B cell (primary cell): ENCODE results near the gene WNK2. TPM values are rescaled to one million over a fixed set of nuclear protein-coding genes. Genes with fewer than 3 reads are reported as not detected.

Experiments
- ATAC-seq: fragments of 200-7000 bp; cut with Tn5 transposase; one replicate; pipeline ENCODE4 v1.10.0; 2021; ENCODE audit warnings: low read depth, mild to moderate bottlenecking, moderate number of reproducible peaks, moderate library complexity
- CTCF ChIA-PET: fragments of 350-600 bp; sonication (Branson Sonifier 250); formaldehyde crosslinking; loops from one replicate; lab custom pipeline; 2021; ENCODE audit warnings: antibody characterized with exemption, inconsistent platforms; lab: Charles Lee
- POLR2A ChIA-PET: fragments of 350-600 bp; sonication (Branson Sonifier 250); formaldehyde crosslinking; loops from one replicate; lab custom pipeline; 2021; ENCODE audit warnings: antibody characterized with exemption; lab: Charles Lee
- DNase-seq: peaks from one replicate; pipeline ENCODE4 v3.0.0; 2013
- H2AFZ ChIP-seq: 2 replicates; pipeline ENCODE4 v1.6.1; 2012; ENCODE audit warnings: mild to moderate bottlenecking, low read depth, low read length; ENCODE audit not compliant: insufficient read depth, poor library complexity, severe bottlenecking
- H3K27ac ChIP-seq, 2 donors: 1 replicate in 1 of 2; 2 replicates in 1 of 2; pipeline ENCODE4 v1.5.1; 2012 to 2013; ENCODE audit warnings: low read length in 2 of 2, mild to moderate bottlenecking in 2 of 2, moderate library complexity in 1 of 2
- H3K27me3 ChIP-seq, 4 experiments: fragments of 200-600 bp in 1 of 4; sonication (generic) in 1 of 4; replicated peaks in 1 of 4; 1 replicate in 2 of 4; 2 replicates in 2 of 4; pipeline versions ENCODE4 v1.6.1 to v1.7.0; 2013 to 2016; ENCODE audit warnings: low read length in 3 of 4, mild to moderate bottlenecking in 2 of 4, mixed read lengths in 1 of 4, moderate library complexity in 1 of 4; ENCODE audit not compliant: insufficient read depth in 4 of 4, control insufficient read depth in 3 of 4; ENCODE audit errors: control extremely low read depth in 1 of 4
- H3K36me3 ChIP-seq, 2 experiments: replicated peaks in 1 of 2; 1 replicate in 1 of 2; 2 replicates in 1 of 2; pipeline versions ENCODE4 v1.6.1 to v1.7.1; 2013; ENCODE audit warnings: low read length in 1 of 2; ENCODE audit not compliant: insufficient read depth in 2 of 2, control insufficient read depth in 1 of 2; ENCODE audit errors: control extremely low read depth in 1 of 2, extremely low read depth in 1 of 2
- H3K4me1 ChIP-seq, 2 donors: fragments of 200-600 bp in 1 of 2; sonication (generic) in 1 of 2; 1 replicate in 1 of 2; 2 replicates in 1 of 2; pipeline versions ENCODE4 v1.5.1 to v1.6.1; 2013 to 2017; ENCODE audit warnings: low read length in 2 of 2; ENCODE audit not compliant: control insufficient read depth in 2 of 2, insufficient read depth in 2 of 2
- H3K4me2 ChIP-seq: replicated peaks from 2 replicates; pipeline ENCODE3; 2012; ENCODE audit warnings: mild to moderate bottlenecking, low read depth, low read length; ENCODE audit not compliant: poor library complexity, severe bottlenecking
- H3K4me3 ChIP-seq, 5 experiments: fragments of 200-600 bp in 1 of 5; sonication (generic) in 1 of 5; 1 replicate in 3 of 5; 2 replicates in 2 of 5; pipeline versions ENCODE4 v1.5.1 to v1.7.0; 2011 to 2016; ENCODE audit warnings: low read length in 4 of 5, mild to moderate bottlenecking in 4 of 5, low read depth in 2 of 5, control low read depth in 1 of 5, moderate library complexity in 1 of 5; ENCODE audit not compliant: insufficient read depth in 1 of 5; ENCODE audit errors: control extremely low read depth in 1 of 5, extremely low read depth in 1 of 5
- H3K79me2 ChIP-seq: fragments of 200-600 bp; sonication (generic); one replicate; pipeline ENCODE4 v1.6.0; 2016; ENCODE audit warnings: low read length; ENCODE audit not compliant: control insufficient read depth, insufficient read depth
- H3K9ac ChIP-seq: fragments of 200-600 bp; sonication (generic); 2 replicates; pipeline ENCODE4 v1.6.1; 2017; ENCODE audit warnings: mild to moderate bottlenecking, low read length, moderate library complexity
- H3K9me3 ChIP-seq, 3 donors: one replicate each; pipeline versions ENCODE4 v1.6.1 to v1.7.1; 2013; ENCODE audit warnings: low read length in 2 of 3; ENCODE audit not compliant: control insufficient read depth in 2 of 3, insufficient read depth in 1 of 3; ENCODE audit errors: control extremely low read depth in 1 of 3
- H4K20me1 ChIP-seq: 2 replicates; pipeline ENCODE4 v1.6.0; 2012; ENCODE audit warnings: mild to moderate bottlenecking, low read length; ENCODE audit not compliant: insufficient read depth, control insufficient read depth, poor library complexity, severe bottlenecking
- H3K27ac Mint-ChIP-seq: one replicate; pipeline ENCODE4 v1.8.0; 2021; ENCODE audit warnings: mixed read lengths
- H3K27me3 Mint-ChIP-seq: one replicate; pipeline ENCODE4 v1.8.0; 2021; ENCODE audit warnings: mixed read lengths
- H3K4me1 Mint-ChIP-seq: one replicate; pipeline ENCODE4 v1.8.0; 2021; ENCODE audit warnings: mixed read lengths
- H3K4me3 Mint-ChIP-seq: one replicate; pipeline ENCODE4 v1.8.0; 2021; ENCODE audit warnings: mixed read lengths
- H3K9me3 Mint-ChIP-seq: one replicate; pipeline ENCODE4 v1.8.0; 2022; ENCODE audit warnings: mixed read lengths; ENCODE audit not compliant: insufficient read depth
- EZH2 ChIP-seq: IDR thresholded peaks from 2 replicates; pipeline ENCODE4 v1.6.1; 2012; ENCODE audit warnings: borderline replicate concordance, low read depth, mild to moderate bottlenecking, moderate library complexity, low read length; ENCODE audit not compliant: insufficient read depth, poor library complexity, severe bottlenecking
- WGBS: methylation state at CpG from one replicate; pipeline ENCODE4 v1.1.5; 2013; ENCODE audit warnings: missing lambda C conversion rate; ENCODE audit not compliant: insufficient coverage; 5-methylcytosine and 5-hydroxymethylcytosine counted together
- intact Hi-C: fragments of 100-400 bp; cut with micrococcal nuclease; formaldehyde crosslinking; loops from one replicate; pipeline ENCODE4 v1.10.0; 2022
- polyA plus RNA-seq: library from polyadenylated mRNA; depleted of rRNA; stranded (reverse); fragments of >200 nt; gene quantifications from 2 replicates; pipeline ENCODE4 v1.2.3, GENCODE V29; 2012
- total RNA-seq, 2 donors: library from RNA; stranded (reverse); fragments of 120-200 nt in 1 of 2; gene quantifications; 1 replicate in 1 of 2; 2 replicates in 1 of 2; pipeline versions ENCODE4 v1.2.3 to v1.2.4, GENCODE V29; 2013 to 2022
- TF ChIP-seq, protein P1 (sequence below): fragments of 200-600 bp; IDR thresholded peaks from one replicate; pipeline ENCODE4 v1.8.0; 2022; ENCODE audit warnings: antibody characterized with exemption, mild to moderate bottlenecking

WNK2 gene
- total and polyA plus RNA-seq, 2 donors (not counting 1 experiment from before 2014, with no cell fraction given) = 0.49 TPM; not detected in 1

DNA sequence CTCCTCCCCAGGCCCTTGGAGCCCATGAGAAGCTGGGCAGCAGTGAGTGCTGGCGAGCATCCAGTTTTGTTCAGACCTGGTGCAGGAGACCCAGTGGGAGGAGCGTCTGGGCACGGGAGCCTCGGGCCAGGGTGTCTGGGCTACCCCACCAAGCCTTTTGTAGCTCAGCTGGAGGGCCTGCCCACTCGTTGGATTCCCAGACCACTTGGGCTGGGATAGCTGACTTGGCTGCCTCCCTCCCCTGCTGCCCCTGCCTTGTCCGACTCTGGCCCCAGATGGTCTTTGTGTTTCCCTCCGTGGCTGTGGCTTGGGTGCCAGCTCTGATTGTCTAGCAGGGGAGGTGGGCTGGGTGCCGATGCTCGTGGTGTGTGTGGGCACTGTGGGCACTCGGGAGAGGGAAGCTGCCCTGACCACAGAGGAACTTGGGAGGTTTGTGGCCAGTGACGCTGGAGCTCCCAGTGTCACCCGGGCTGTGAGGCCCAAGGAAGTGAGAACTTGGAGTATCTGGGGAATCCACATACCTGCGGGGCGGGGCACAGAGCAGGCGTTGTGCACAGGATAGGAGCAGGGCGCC lies 47.3 kb downstream of the WNK2 start:
- H3K9me3 Mint-ChIP-seq = no peaks in the 10 kb centered on the region
- Histone ChIP-seq H3K36me3 (no peaks in the 10 kb centered on the region), H3K4me1 (no peaks in the 10 kb centered on the region), H3K79me2 (no peaks in the 10 kb centered on the region), H3K9ac (no peak overlapping the region), H3K27ac (no peak overlapping the region), H3K27me3 (peaks cover 0 to 21% (median 9%) of the 10 kb centered on the region in 4 experiments), H4K20me1 (no peaks in the 10 kb centered on the region), H3K4me3 (no peak overlapping the region), H3K9me3 (no peaks in the 10 kb centered on the region), H2AFZ (no peak overlapping the region), H3K4me2 (no peak overlapping the region)
- ChIA-PET POLR2A (no interaction called here), CTCF (no interaction called here)
- H3K4me1 Mint-ChIP-seq = no peaks in the 10 kb centered on the region
- TF ChIP-seq, protein P1, sequence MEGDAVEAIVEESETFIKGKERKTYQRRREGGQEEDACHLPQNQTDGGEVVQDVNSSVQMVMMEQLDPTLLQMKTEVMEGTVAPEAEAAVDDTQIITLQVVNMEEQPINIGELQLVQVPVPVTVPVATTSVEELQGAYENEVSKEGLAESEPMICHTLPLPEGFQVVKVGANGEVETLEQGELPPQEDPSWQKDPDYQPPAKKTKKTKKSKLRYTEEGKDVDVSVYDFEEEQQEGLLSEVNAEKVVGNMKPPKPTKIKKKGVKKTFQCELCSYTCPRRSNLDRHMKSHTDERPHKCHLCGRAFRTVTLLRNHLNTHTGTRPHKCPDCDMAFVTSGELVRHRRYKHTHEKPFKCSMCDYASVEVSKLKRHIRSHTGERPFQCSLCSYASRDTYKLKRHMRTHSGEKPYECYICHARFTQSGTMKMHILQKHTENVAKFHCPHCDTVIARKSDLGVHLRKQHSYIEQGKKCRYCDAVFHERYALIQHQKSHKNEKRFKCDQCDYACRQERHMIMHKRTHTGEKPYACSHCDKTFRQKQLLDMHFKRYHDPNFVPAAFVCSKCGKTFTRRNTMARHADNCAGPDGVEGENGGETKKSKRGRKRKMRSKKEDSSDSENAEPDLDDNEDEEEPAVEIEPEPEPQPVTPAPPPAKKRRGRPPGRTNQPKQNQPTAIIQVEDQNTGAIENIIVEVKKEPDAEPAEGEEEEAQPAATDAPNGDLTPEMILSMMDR = no peak
- no peak for TF ChIP-seq EZH2
- ATAC-seq = no peak
- H3K27ac Mint-ChIP-seq = no peak overlapping the region
- no peak for DNase-seq
- H3K27me3 Mint-ChIP-seq = peaks cover 21% of the 10 kb centered on the region
- no peak overlapping the region for H3K4me3 Mint-ChIP-seq
- WGBS = 16% methylated on average over 16 of the region's 16 CpGs
- intact Hi-C loops = no loop called here

DNA sequence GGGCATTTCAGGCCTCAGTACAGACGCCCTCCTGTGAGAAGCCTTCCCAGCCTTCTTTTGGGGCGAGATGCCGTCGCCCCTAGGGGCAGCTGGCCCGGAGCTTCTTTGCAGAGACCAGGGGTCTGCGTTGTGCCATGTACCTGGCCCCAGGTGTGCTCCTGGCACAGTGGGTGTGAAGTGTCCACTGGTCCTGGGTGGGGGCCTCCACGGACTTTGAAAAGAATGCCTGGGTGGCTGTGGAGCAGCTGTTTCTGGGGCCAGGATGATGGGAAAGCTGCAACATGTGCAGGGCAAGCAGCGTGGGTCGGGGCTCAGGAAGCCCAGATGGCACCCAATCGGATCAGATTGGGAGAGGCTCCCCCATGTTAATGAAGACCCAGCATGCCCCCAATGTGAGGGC lies 47.8 kb downstream of the WNK2 start:
- H3K9me3 Mint-ChIP-seq = no peaks in the 10 kb centered on the region
- ChIA-PET CTCF (no interaction called here), POLR2A (no interaction called here)
- H3K27me3 ChIP-seq = peaks cover 0 to 21% (median 9%) of the 10 kb centered on the region in 4 experiments
- H3K27ac Mint-ChIP-seq = no peak overlapping the region
- no peak overlapping the region for H3K4me3 ChIP-seq
- no peaks in the 10 kb centered on the region for H3K4me1 ChIP-seq
- H3K27ac ChIP-seq = no peak overlapping the region
- no peaks in the 10 kb centered on the region for H4K20me1 ChIP-seq
- peaks cover 21% of the 10 kb centered on the region for H3K27me3 Mint-ChIP-seq
- ATAC-seq (no peak), DNase-seq (no peak)
- no peak for TF ChIP-seq EZH2
- TF ChIP-seq, protein P1 = no peak
- intact Hi-C loops = no loop called here
- H3K36me3 ChIP-seq = no peaks in the 10 kb centered on the region
- H3K9me3 ChIP-seq = no peaks in the 10 kb centered on the region
- WGBS = 65% methylated on average over 10 of the region's 10 CpGs
- no peak overlapping the region for H3K4me2 ChIP-seq
- H3K79me2 ChIP-seq = no peaks in the 10 kb centered on the region
- H3K9ac ChIP-seq = no peak overlapping the region
- no peak overlapping the region for H3K4me3 Mint-ChIP-seq
- no peaks in the 10 kb centered on the region for H3K4me1 Mint-ChIP-seq
- no peak overlapping the region for H2AFZ ChIP-seq
